Neural progenitor cell (in vitro differentiated cells): Measurements from ENCODE around the gene RAB17. TPM values are rescaled to one million over a fixed set of nuclear protein-coding genes. Genes with fewer than 3 reads are reported as not detected.

Source experiments
- DNase-seq: peaks from one replicate; pipeline ENCODE4 v3.0.0-alpha.2; 2016; ENCODE audit warnings: low spot score
- H2AFZ ChIP-seq: fragments of 200-600 bp; sonication (generic); replicated peaks from 2 replicates; pipeline ENCODE4 v1.6.1; 2016; ENCODE audit warnings: antibody characterized with exemption
- H3F3A ChIP-seq: fragments of 200-600 bp; sonication (generic); 2 replicates; pipeline ENCODE4 v1.6.1; 2016; ENCODE audit warnings: antibody characterized with exemption, low read depth
- H3K27ac ChIP-seq: fragments of 200-600 bp; sonication (generic); 2 replicates; pipeline ENCODE4 v1.5.1; 2016; ENCODE audit warnings: mild to moderate bottlenecking
- H3K27me3 ChIP-seq: fragments of 200-600 bp; sonication (generic); 2 replicates; pipeline ENCODE4 v1.6.1; 2016; ENCODE audit warnings: mild to moderate bottlenecking, moderate library complexity
- H3K36me3 ChIP-seq: fragments of 200-600 bp; sonication (generic); 2 replicates; pipeline ENCODE4 v1.5.1; 2016
- H3K4me1 ChIP-seq: fragments of 200-600 bp; sonication (generic); 2 replicates; pipeline ENCODE4 v1.6.1; 2016; ENCODE audit warnings: mixed run types
- H3K4me2 ChIP-seq: fragments of 200-600 bp; sonication (generic); 2 replicates; pipeline ENCODE4 v1.6.1; 2016
- H3K4me3 ChIP-seq: fragments of 200-600 bp; sonication (generic); 2 replicates; pipeline ENCODE4 v1.5.1; 2016
- H3K79me2 ChIP-seq: fragments of 200-600 bp; sonication (generic); 2 replicates; pipeline ENCODE4 v1.6.1; 2016; ENCODE audit warnings: low read depth
- H3K9ac ChIP-seq: fragments of 200-600 bp; sonication (generic); 2 replicates; pipeline ENCODE4 v1.6.1; 2016
- H3K9me3 ChIP-seq: fragments of 200-600 bp; sonication (generic); 2 replicates; pipeline ENCODE4 v1.5.1; 2016; ENCODE audit warnings: low read depth
- H4K20me1 ChIP-seq: fragments of 200-600 bp; sonication (generic); 2 replicates; pipeline ENCODE4 v1.6.1; 2016; ENCODE audit warnings: low read depth
- H3K27ac Mint-ChIP-seq: 3 replicates; pipeline ENCODE4 v1.8.0; 2021; ENCODE audit warnings: mixed read lengths
- H3K27me3 Mint-ChIP-seq: 2 replicates; pipeline ENCODE4 v1.8.0; 2022; ENCODE audit warnings: low read depth, mild to moderate bottlenecking, inconsistent platforms, moderate library complexity, mixed read lengths; ENCODE audit not compliant: insufficient read depth
- H3K36me3 Mint-ChIP-seq: 3 replicates; pipeline ENCODE4 v1.8.0; 2021; ENCODE audit warnings: mixed read lengths
- H3K4me1 Mint-ChIP-seq: 3 replicates; pipeline ENCODE4 v1.8.0; 2021; ENCODE audit warnings: mixed read lengths
- H3K4me3 Mint-ChIP-seq: 3 replicates; pipeline ENCODE4 v1.8.0; 2021; ENCODE audit warnings: mild to moderate bottlenecking, moderate library complexity, mixed read lengths
- H3K9me3 Mint-ChIP-seq: 3 replicates; pipeline ENCODE4 v1.8.0; 2020; ENCODE audit warnings: mixed read lengths
- CTCF ChIP-seq: fragments of 200-600 bp; sonication (generic); IDR thresholded peaks from 2 replicates; pipeline ENCODE4 v1.5.1; 2017; ENCODE audit warnings: antibody characterized with exemption, mild to moderate bottlenecking
- EZH2 ChIP-seq: fragments of 200-600 bp; sonication (generic); IDR thresholded peaks from 2 replicates; pipeline ENCODE4 v1.6.1; 2017; ENCODE audit warnings: antibody characterized with exemption, mild to moderate bottlenecking, moderate library complexity
- EZH2phosphoT487 ChIP-seq: fragments of 200-600 bp; sonication (generic); IDR thresholded peaks from 2 replicates; pipeline ENCODE4 v1.6.1; 2017; ENCODE audit warnings: antibody characterized with exemption
- total RNA-seq: library from RNA; depleted of rRNA; stranded (reverse); fragments of >200 nt; gene quantifications from 2 replicates; pipeline ENCODE4 v1.2.3, GENCODE V29; 2015; ENCODE audit warnings: low replicate concordance

Gene RAB17
- total RNA-seq, 1 donor from 2014 or later, result not detected

- Histone ChIP-seq H3K27me3 (no peaks in the 10 kb centered on the region), H4K20me1 (no peaks in the 10 kb centered on the region), H3K4me1 (peaks cover 3% of the 10 kb centered on the region), H3K4me2 (no peak overlapping the region), H3K9me3 (no peaks in the 10 kb centered on the region), H3K27ac (no peak overlapping the region), H3K4me3 (no peak overlapping the region), H3K79me2 (no peaks in the 10 kb centered on the region), H2AFZ (no peak overlapping the region), H3K9ac (no peak overlapping the region), H3F3A (no peaks in the 10 kb centered on the region), H3K36me3 (no peaks in the 10 kb centered on the region)
- Mint-ChIP-seq H3K4me1 (peaks cover 12% of the 10 kb centered on the region), H3K4me3 (no peak overlapping the region), H3K9me3 (no peaks in the 10 kb centered on the region), H3K27me3 (peaks cover 6% of the 10 kb centered on the region), H3K27ac (no peak overlapping the region), H3K36me3 (no peaks in the 10 kb centered on the region)
- DNase-seq, result no peak
- no peak for TF ChIP-seq EZH2phosphoT487
- TF ChIP-seq EZH2, result no peak
- no peak for TF ChIP-seq CTCF
Measured at GRCh38 chr2:237576974-237577373, 13.6 kb downstream of the RAB17 start.

GRCh38 chr2:237575869-237576862, 14.4 kb downstream of the RAB17 start:
- no peaks in the 10 kb centered on the region for H3K36me3 Mint-ChIP-seq
- TF ChIP-seq EZH2, result no peak
- TF ChIP-seq CTCF, result no peak
- no peak for TF ChIP-seq EZH2phosphoT487

GRCh38 chr2:237574894-237575868, 15.4 kb downstream of the RAB17 start:
- Mint-ChIP-seq H3K4me1 (peaks cover 12% of the 10 kb centered on the region), H3K36me3 (no peaks in the 10 kb centered on the region), H3K27me3 (peaks cover 6% of the 10 kb centered on the region), H3K4me3 (no peak overlapping the region), H3K9me3 (no peaks in the 10 kb centered on the region), H3K27ac (no peak overlapping the region)
- no peaks in the 10 kb centered on the region for H3K9me3 ChIP-seq
- no peak for DNase-seq
- no peak overlapping the region for H3K9ac ChIP-seq
- no peak overlapping the region for H3K27ac ChIP-seq
- H3K36me3 ChIP-seq, result no peaks in the 10 kb centered on the region
- H3F3A ChIP-seq, result no peaks in the 10 kb centered on the region
- H3K4me2 ChIP-seq, result no peak overlapping the region
- no peaks in the 10 kb centered on the region for H3K4me1 ChIP-seq
- TF ChIP-seq CTCF, result no peak
- TF ChIP-seq EZH2phosphoT487, result no peak
- no peak for TF ChIP-seq EZH2
- H3K79me2 ChIP-seq, result no peaks in the 10 kb centered on the region
- no peak overlapping the region for H3K4me3 ChIP-seq
- no peaks in the 10 kb centered on the region for H3K27me3 ChIP-seq
- no peaks in the 10 kb centered on the region for H4K20me1 ChIP-seq
- H2AFZ ChIP-seq, result no peak overlapping the region

More at GRCh38 chr2:237575869-237576862, 14.4 kb downstream of the RAB17 start:
- no peaks in the 10 kb centered on the region for H3F3A ChIP-seq
- no peaks in the 10 kb centered on the region for H3K36me3 ChIP-seq
- H3K9me3 Mint-ChIP-seq, result no peaks in the 10 kb centered on the region
- H3K27ac Mint-ChIP-seq, result no peak overlapping the region
- H3K4me1 Mint-ChIP-seq, result peaks cover 12% of the 10 kb centered on the region
- H3K9ac ChIP-seq, result no peak overlapping the region
- no peaks in the 10 kb centered on the region for H4K20me1 ChIP-seq
- H3K4me3 Mint-ChIP-seq, result no peak overlapping the region
- H2AFZ ChIP-seq, result no peak overlapping the region
- no peaks in the 10 kb centered on the region for H3K4me1 ChIP-seq
- no peaks in the 10 kb centered on the region for H3K79me2 ChIP-seq
- H3K27ac ChIP-seq, result no peak overlapping the region
- H3K4me2 ChIP-seq, result no peak overlapping the region
- no peak overlapping the region for H3K4me3 ChIP-seq
- H3K9me3 ChIP-seq, result no peaks in the 10 kb centered on the region
- no peaks in the 10 kb centered on the region for H3K27me3 ChIP-seq
- H3K27me3 Mint-ChIP-seq, result peaks cover 6% of the 10 kb centered on the region
- DNase-seq, result no peak
